Panc1 (cell line): ENCODE data around the gene LMTK2.

Experiments
- SIN3A ChIP-seq: IDR thresholded peaks from 2 replicates; pipeline ENCODE4 v1.6.1; 2012; ENCODE audit warnings: low read depth, mild to moderate bottlenecking, low read length, moderate library complexity, borderline replicate concordance; ENCODE audit not compliant: insufficient read depth
- TCF7L2 ChIP-seq: IDR thresholded peaks from 2 replicates; pipeline ENCODE4 v1.6.1; 2011; ENCODE audit warnings: mild to moderate bottlenecking, low read depth, low read length, inconsistent platforms
- TF ChIP-seq, protein P1 (sequence below): fragments of 450-650 bp; IDR thresholded peaks from 2 replicates; pipeline ENCODE4 v1.5.1; 2017; ENCODE audit warnings: mild to moderate bottlenecking

DNA sequence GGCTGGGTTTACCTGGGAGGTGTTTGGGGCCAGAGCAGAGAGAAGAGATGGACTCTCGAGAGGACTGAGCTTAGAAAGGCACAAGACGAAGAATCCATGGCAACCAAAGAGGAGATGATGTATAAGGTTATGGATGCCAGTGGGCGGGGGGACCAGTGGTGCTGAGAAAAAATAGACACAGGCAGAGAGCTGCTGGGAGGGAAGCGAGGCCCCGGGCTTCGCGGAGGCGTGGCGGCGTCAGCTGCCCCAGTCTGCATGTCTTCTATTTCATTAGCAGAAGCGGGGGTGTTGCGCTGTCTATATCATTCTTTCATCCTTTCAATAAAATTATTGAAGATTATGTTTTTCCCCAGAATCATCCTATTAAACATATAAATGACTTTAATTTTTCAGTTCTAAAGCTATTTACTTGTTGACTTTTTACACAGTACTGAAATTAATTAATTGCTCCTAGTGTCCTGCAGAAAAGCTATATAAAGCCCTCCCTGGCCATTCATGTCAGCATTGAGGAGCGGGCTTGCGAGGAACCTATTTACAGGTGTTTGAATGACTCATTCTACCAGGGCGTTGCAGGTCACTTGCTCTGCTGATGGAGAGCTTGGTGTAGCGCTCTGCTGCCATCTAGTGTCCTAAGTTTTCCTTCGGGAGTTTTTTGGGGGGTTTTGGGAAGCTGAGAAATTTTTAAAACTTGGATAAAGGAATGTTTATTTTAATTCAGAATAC lies 61.7 kb downstream of the LMTK2 start:
- TF ChIP-seq, protein P1, sequence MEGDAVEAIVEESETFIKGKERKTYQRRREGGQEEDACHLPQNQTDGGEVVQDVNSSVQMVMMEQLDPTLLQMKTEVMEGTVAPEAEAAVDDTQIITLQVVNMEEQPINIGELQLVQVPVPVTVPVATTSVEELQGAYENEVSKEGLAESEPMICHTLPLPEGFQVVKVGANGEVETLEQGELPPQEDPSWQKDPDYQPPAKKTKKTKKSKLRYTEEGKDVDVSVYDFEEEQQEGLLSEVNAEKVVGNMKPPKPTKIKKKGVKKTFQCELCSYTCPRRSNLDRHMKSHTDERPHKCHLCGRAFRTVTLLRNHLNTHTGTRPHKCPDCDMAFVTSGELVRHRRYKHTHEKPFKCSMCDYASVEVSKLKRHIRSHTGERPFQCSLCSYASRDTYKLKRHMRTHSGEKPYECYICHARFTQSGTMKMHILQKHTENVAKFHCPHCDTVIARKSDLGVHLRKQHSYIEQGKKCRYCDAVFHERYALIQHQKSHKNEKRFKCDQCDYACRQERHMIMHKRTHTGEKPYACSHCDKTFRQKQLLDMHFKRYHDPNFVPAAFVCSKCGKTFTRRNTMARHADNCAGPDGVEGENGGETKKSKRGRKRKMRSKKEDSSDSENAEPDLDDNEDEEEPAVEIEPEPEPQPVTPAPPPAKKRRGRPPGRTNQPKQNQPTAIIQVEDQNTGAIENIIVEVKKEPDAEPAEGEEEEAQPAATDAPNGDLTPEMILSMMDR = peak; percentile 93
- TF ChIP-seq TCF7L2 (no peak), SIN3A (no peak)
